ENCODE results near the gene HOXB4. TPM values are rescaled to one million over a fixed set of nuclear protein-coding genes. Genes with fewer than 3 reads are reported as not detected.

HOXB4 gene
- total RNA-seq, 2 experiments from 2014 or later = 7.8 TPM

DNA sequence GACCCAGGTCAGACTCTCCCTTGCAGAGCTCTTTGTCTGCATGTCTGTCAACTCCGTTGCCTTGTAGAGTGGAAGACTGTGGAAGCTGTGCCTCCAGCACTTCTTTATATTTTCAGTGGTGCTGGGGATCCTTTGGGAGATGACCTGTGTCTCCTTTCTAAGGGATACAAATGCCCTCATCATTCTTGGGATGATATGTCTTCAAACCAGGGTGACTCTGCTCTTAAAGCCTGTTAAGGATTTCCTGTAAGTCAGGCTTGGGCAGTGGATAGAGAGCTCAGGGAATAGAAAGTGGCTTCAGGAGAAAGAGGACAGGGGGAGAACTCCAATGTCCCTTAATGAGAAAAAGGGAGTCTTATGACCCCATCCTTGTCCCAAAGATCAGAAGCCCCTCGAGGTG lies 10.4 kb upstream of the HOXB4 start:
- Mint-ChIP-seq H3K4me1 (peaks cover 39% of the 10 kb centered on the region), H3K36me3 (no peaks in the 10 kb centered on the region)
- DNase-seq = no peak

DNA sequence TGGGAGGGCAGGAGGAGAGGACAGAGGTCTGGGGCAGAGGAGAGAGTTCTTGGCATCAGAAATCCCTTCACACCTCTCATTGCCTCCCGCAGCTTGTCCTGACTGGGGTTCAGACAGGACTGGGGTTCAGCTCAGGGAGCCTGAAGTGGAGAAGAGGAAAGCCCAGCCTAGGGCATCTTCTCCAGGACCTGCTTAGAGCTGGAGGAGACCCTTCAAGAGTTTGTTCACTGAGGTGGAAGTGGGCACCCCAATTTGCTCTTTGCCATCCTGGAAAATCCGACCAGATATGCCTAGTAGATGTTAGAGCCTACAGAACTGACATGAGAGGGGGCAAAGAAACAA lies 9.9 kb upstream of the HOXB4 start:
- Mint-ChIP-seq H3K9me3 (ENCODE audit: low read depth) (no peaks in the 10 kb centered on the region), H3K27me3 (peaks cover 78% of the 10 kb centered on the region), H3K4me3 (no peak overlapping the region), H3K4me1 (peaks cover 36% of the 10 kb centered on the region), H3K27ac (no peak overlapping the region), H3K36me3 (no peaks in the 10 kb centered on the region)
- no peak for ATAC-seq
- CTCF ChIA-PET = interaction anchor here (0.6 to 4.0 kb wide), 11 partner anchors 8 to 563 kb away, joined by 3 to 29 read pairs (median 4); partner anchors contain the start of gene HOXB6
- no peak for DNase-seq

More for the DNA sequence above, 10.4 kb upstream of the HOXB4 start:
- no peak overlapping the region for H3K4me3 Mint-ChIP-seq
- H3K27me3 Mint-ChIP-seq = peaks cover 79% of the 10 kb centered on the region
- no peak for ATAC-seq
- CTCF ChIA-PET = interaction anchor here (0.6 to 4.0 kb wide), 10 partner anchors 8 to 563 kb away, joined by 3 to 29 read pairs (median 4); partner anchors contain the start of gene HOXB6
- H3K27ac Mint-ChIP-seq = no peak overlapping the region
- no peaks in the 10 kb centered on the region for H3K9me3 Mint-ChIP-seq (ENCODE audit: low read depth)

DNA sequence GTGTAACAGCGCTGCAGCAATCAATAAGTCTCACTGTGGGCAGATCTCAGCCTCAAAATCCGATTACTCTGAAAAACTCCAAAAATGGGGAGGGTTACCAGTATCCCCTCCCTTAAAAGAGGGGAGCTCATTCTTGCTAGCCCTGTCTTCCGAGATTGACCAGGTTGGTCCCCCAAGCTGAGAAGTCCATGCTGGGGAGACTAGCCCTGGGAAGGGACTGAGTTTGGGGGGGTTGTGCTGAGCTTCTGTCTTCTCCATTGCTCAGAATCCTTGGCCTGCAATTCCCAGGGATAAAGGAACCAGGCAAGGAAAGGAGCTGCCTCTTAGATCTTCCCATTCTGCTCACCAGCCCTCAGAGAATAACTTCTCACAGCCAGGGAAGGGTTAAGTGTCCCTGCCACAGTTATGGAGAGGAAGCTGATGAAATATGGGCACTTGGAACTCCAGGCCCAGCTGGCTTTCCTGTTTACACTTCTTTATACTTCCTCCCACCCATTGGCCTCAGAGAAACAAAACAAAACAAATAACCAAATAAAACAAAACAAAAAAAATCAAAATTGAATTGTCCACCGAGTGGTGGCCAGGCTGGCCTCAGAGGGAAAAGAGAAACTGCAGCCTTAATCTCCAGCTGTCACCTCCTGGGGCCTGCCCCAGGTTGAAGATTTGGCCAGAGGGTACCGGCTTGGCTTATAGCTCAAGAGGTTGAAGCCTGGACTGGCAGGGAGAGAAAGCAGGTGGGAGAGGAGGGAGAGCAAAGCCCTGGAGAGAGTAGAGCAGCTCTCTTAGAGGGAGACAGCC lies 9.3 kb upstream of the HOXB4 start:
- no peak for ATAC-seq
- H3K27me3 Mint-ChIP-seq = peaks cover 78% of the 10 kb centered on the region
- H3K36me3 Mint-ChIP-seq = no peaks in the 10 kb centered on the region
- H3K9me3 Mint-ChIP-seq (ENCODE audit: low read depth) = no peaks in the 10 kb centered on the region
- CTCF ChIA-PET = interaction anchor here (0.9 to 4.0 kb wide), 13 partner anchors 9 to 575 kb away, joined by 3 to 29 read pairs (median 4); partner anchors contain the start of gene HOXB6
- no peak overlapping the region for H3K4me3 Mint-ChIP-seq
- H3K4me1 Mint-ChIP-seq = peaks cover 39% of the 10 kb centered on the region
- DNase-seq = no peak
- peak overlapping the region; percentile 4 for H3K27ac Mint-ChIP-seq

DNA sequence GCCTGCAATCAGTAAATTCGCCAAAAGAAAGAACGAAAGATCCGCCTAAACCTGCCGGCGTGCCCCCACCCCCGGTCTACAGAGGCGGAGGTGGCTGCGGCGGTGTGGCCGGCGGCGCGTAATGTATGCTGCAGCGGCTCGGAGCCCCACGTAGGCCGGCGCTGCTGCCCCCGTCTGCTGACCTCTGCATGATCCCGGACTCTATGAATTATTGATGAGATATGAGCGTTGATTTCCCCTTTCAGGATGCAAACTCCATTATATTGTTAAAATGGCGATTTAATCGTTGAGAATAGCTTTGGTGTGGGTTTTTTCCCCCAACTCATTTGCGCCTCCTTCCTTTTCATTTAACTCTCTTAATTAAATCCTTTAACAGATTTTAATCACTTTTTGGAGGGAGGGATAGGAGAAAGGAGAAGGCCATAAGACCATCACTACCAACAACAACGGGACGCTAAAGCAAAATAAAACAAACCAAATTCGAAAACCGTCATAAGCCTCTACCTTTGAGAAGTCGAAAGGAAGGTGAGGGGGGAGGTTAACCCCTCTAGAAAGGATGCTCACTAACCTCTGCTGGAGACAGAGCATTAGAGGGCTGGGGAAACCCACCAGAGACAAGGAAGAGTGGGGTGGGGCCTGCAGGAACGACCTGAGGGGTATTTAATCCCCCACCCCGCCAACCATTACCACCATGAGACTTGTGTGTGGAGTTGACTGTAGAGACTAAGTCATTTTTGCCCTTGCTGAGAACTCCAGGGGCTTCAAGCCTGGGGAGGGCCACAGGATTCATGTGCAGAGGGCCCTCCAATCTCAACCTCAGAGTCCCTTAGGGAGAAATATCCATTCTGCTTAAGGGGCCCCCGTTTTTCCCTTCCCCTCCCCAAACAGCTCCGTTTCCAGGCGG lies 8.5 kb upstream of the HOXB4 start:
- CTCF ChIA-PET = interaction anchor here (0.9 to 4.0 kb wide), 6 partner anchors 13 to 575 kb away, joined by 3 to 29 read pairs (median 4); no protein-coding TSS in a partner anchor
- peak; percentile 56 for DNase-seq
- ATAC-seq = no peak
- peaks cover 42% of the 10 kb centered on the region for H3K4me1 Mint-ChIP-seq
- no peaks in the 10 kb centered on the region for H3K9me3 Mint-ChIP-seq (ENCODE audit: low read depth)
- H3K27me3 Mint-ChIP-seq = peaks cover 74% of the 10 kb centered on the region
- H3K4me3 Mint-ChIP-seq = peak overlapping the region; percentile 80
- peak overlapping the region; percentile 82 for H3K27ac Mint-ChIP-seq
- no peaks in the 10 kb centered on the region for H3K36me3 Mint-ChIP-seq

DNA sequence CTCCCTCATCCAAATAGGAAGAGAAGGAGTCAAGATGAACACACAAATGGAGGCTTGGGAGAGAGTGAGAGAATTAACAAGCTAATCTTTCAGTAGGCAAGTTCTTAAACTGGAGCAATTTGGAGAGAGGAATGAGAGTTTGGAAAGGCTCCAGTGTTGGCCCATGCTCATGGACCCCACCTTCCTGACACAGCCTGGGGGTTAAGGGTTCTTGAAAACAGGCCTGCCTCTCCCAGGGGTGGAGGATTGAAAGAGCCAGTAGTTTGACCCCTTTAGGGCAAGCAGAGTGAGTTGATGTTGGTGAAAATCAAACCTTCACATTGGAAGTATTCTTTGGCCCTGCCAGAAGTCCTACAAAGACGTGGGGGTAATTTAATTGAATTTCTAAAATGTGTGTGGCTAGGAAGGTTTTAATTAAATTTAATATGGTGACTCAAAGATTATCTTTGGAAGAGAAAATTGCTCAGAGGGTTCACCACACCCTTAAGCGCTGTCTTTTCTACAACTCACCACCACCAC lies 6.1 kb upstream of the HOXB4 start:
- H3K36me3 Mint-ChIP-seq = peaks cover 4% of the 10 kb centered on the region
- DNase-seq = no peak
- no peak for ATAC-seq
- no peak overlapping the region for H3K27ac Mint-ChIP-seq
- H3K4me1 Mint-ChIP-seq = peaks cover 50% of the 10 kb centered on the region
- no peaks in the 10 kb centered on the region for H3K9me3 Mint-ChIP-seq (ENCODE audit: low read depth)
- peak overlapping the region; percentile 80 for H3K4me3 Mint-ChIP-seq
- H3K27me3 Mint-ChIP-seq = peaks cover 76% of the 10 kb centered on the region
- CTCF ChIA-PET = interaction anchor here (1.2 to 1.8 kb wide), 3 partner anchors 9 to 83 kb away, joined by 3 to 12 read pairs (median 5); partner anchors contain the start of gene HOXB5

DNA sequence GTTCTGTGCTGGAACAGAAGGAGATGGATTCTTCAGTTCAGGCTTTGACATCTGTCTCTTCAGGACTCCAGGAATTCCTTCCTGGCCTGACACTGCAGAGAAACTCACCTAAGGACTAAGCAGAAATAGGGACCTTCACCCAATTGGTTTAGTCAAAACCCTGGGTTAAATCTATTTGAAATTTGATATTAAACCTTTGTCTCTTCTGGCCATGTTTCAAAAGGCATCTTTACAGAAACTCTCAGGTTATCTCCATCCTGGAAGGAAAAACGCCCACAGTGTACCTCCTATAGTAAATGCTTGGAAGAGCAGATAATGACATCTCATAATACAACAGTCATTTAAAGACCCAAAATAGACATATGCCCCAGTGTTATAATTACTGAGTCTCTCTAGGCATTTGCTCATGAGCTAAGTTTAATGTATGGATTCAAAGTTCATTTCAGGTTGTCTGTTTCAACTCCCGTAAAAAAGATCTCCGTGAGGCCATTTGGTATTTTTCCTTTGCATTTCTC lies 5.6 kb upstream of the HOXB4 start:
- ATAC-seq (no peak), DNase-seq (no peak)
- Mint-ChIP-seq H3K9me3 (ENCODE audit: low read depth) (no peaks in the 10 kb centered on the region), H3K27ac (no peak overlapping the region), H3K36me3 (peaks cover 4% of the 10 kb centered on the region), H3K27me3 (peaks cover 76% of the 10 kb centered on the region), H3K4me1 (peaks cover 56% of the 10 kb centered on the region), H3K4me3 (peak overlapping the region; percentile 24)
- CTCF ChIA-PET = interaction anchor here (1.2 to 1.8 kb wide), 4 partner anchors 9 to 321 kb away, joined by 3 to 12 read pairs (median 4); partner anchors contain the start of gene HOXB5

DNA sequence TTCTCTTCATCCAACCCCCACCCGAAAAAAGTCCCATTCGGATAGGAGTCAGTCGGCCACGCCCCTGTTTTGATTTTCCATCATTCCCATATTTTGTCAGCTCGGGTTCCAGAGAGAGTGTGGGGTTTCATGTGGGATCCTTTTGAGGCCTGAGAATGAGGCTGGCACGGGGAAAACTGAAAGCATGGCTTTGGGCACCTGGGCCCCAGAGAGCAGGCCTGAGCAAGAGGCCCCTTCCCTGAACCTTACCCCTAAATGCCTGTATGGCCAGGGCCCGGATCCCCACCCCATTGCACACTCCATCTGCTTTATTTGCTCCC lies 4.6 kb upstream of the HOXB4 start:
- H3K27ac Mint-ChIP-seq = no peak overlapping the region
- CTCF ChIA-PET = interaction anchor here (1.0 to 1.8 kb wide), 6 partner anchors 10 to 320 kb away, joined by 3 to 12 read pairs (median 4); partner anchors contain the start of gene HOXB5
- no peak for ATAC-seq

DNA sequence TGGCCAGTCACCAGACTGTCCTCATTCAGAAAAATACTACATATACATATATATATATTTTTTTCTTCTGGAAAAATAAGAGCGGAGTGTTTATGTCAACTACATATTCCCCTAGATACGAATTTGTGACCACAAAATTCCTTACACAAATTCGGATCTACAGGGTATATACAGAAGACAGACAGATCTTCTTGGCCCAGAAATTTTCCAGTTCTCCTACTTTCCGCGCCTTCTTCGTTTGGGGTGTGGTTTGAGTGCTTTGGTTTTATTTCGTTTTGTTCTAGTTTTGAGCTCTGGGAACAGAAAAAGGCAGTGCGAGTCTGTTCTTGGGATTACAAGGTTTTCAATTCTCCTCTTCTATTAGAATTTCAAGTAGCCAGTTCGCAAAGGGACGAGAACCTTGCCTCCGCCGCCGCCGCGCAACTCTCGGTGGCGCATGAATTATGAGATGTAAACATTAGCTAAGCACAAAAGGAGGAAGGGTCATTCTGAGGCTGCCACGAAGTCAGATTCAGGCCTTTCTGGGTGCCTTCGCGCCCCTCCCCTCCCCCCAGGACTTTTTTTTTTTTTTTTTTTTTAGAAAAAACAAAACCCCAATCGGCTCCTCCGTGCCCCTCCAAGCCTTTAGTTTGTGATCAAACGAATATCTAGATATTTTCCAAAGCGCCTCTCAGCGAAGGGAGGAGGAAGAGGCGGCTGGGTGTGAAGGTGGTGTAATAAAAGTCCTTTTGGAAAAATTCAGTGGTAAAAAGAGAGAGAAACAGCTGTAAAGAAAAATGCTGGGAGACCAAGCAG lies 1.8 kb upstream of the HOXB4 start:
- CTCF ChIA-PET = interaction anchor here (0.6 to 0.7 kb wide), 2 partner anchors 33 to 461 kb away, joined by 3 read pairs; no protein-coding TSS in a partner anchor
- DNase-seq = no peak
- ATAC-seq = no peak
- Mint-ChIP-seq H3K4me1 (peaks cover 54% of the 10 kb centered on the region), H3K4me3 (peak overlapping the region; percentile 93), H3K9me3 (ENCODE audit: low read depth) (no peaks in the 10 kb centered on the region), H3K27me3 (peaks cover 48% of the 10 kb centered on the region), H3K36me3 (peaks cover 9% of the 10 kb centered on the region), H3K27ac (peak overlapping the region; percentile 57)

More for the DNA sequence above, 4.6 kb upstream of the HOXB4 start:
- Mint-ChIP-seq H3K36me3 (peaks cover 4% of the 10 kb centered on the region), H3K4me1 (peaks cover 57% of the 10 kb centered on the region), H3K4me3 (peak overlapping the region; percentile 66), H3K9me3 (ENCODE audit: low read depth) (no peaks in the 10 kb centered on the region), H3K27me3 (peaks cover 65% of the 10 kb centered on the region)
- no peak for DNase-seq

DNA sequence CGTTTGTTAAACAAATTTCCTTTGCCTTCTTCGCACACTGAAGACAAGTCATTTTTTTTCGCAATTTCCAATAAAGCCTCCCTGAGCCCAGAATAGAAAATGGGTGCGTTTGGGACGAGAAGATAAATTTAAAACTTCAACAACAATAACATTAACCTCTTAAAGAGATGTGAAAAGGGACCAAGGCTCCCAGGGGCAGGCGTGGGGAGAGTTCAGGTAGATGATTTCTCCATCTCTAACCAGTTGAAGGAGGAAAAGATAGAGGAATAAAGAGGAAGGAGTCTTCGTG lies 1.3 kb upstream of the HOXB4 start:
- Mint-ChIP-seq H3K36me3 (peaks cover 9% of the 10 kb centered on the region), H3K4me3 (peak overlapping the region; percentile 93), H3K9me3 (ENCODE audit: low read depth) (no peaks in the 10 kb centered on the region), H3K4me1 (peaks cover 52% of the 10 kb centered on the region), H3K27me3 (peaks cover 48% of the 10 kb centered on the region), H3K27ac (no peak overlapping the region)
- ATAC-seq (no peak), DNase-seq (no peak)
- CTCF ChIA-PET = interaction anchor here (0.6 to 0.9 kb wide), 2 partner anchors 30 to 34 kb away, joined by 3 read pairs; no protein-coding TSS in a partner anchor

DNA sequence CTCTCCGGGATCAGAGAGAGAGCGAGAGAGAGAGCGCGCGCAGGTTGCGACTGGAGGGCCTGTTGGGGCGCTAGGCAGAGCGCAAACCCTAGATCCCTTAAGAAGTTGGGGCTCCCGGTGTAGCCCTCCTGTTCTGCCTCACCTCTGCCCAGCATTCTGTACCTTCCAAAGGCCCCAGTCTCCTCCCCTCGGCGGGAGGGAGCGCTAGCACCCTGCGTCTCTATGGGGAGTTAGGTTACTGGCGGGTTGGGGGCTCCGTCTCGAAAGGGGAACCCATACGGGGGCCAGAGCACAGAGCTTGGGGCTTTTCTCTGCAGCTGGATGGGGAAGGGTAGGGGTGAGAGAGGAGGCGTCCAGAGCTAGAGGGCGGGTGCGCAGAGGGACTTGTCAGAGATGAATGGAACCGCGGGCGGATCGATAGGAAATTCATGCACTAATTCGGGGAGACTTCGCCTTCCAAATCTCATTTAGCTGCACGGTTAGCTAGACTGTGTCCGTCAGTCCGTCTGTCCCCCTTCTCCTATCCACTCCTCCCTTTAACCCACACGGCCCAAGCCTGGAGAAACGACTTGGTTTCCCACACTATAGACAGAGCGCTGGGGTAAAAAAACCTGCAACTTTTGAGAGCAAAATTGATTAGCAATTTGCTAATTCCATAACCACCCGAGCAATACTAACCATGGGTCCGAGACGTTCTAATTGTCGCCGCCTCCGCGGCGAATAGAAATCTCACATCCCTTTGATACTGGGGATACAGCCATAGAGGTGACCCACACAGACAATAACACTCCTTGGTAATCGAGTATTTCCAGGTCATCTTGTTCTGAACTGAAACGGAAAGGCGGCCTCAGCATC lies 693 bp upstream of the HOXB4 start:
- peaks cover 51% of the 10 kb centered on the region for H3K4me1 Mint-ChIP-seq
- CTCF ChIA-PET = interaction anchor here (0.9 kb wide), 2 partner anchors 30 to 36 kb away, joined by 3 read pairs; no protein-coding TSS in a partner anchor
- peak overlapping the region; percentile 93 for H3K4me3 Mint-ChIP-seq
- H3K27ac Mint-ChIP-seq = peak overlapping the region; percentile 81
- H3K36me3 Mint-ChIP-seq = peaks cover 9% of the 10 kb centered on the region
- DNase-seq = peak; percentile 49
- H3K27me3 Mint-ChIP-seq = peaks cover 43% of the 10 kb centered on the region
- H3K9me3 Mint-ChIP-seq (ENCODE audit: low read depth) = no peaks in the 10 kb centered on the region
- ATAC-seq = peak; percentile 59

DNA sequence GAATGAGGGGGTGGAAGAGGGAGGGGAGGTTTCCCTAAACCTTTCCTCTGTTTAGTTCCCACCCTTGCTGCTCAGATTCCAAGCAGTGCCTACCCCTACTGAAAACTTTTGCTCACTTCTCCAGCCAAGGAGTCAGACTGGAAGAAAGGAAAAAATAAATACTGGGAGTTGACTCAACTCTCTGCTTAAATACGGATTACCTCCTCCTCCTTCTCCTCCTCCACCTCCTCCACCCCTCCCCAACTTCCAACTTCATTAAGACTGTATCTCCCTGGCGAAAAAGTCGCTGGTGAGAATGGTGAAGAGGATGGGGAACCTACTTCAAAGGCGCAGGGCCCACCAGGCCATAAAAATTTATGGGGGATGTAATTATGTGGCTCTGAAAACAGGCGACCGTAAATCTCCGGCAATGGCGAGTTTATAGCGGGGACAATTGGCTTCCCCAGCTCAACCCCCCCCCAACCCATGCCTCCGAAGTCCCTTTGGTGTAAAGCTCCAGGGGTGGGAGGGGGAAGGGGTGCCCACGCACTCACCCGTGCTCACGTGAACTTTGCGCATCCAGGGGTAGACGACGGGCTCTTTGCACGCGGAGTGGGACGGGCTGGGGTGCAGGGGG lies 712 bp downstream of the HOXB4 start:
- peak; percentile 21 for ATAC-seq
- peak overlapping the region; percentile 75 for H3K27ac Mint-ChIP-seq
- peaks cover 44% of the 10 kb centered on the region for H3K4me1 Mint-ChIP-seq
- H3K9me3 Mint-ChIP-seq (ENCODE audit: low read depth) = no peaks in the 10 kb centered on the region
- CTCF ChIA-PET = interaction anchor here (0.9 kb wide), 1 partner anchor 226 kb away, joined by 3 read pairs; no protein-coding TSS in a partner anchor
- DNase-seq = peak; percentile 49
- peak overlapping the region; percentile 93 for H3K4me3 Mint-ChIP-seq
- peaks cover 9% of the 10 kb centered on the region for H3K36me3 Mint-ChIP-seq
- peaks cover 32% of the 10 kb centered on the region for H3K27me3 Mint-ChIP-seq
